SU-DHL-6 (cell line): Measurements from ENCODE around the gene LIX1.

ENCODE experiments used
- H2AFZ ChIP-seq: fragments of 200-600 bp; sonication (generic); 2 replicates; pipeline ENCODE4 v1.6.1; 2014; ENCODE audit warnings: low read depth, mild to moderate bottlenecking, moderate library complexity, mixed read lengths, antibody characterized with exemption, low read length; ENCODE audit not compliant: severe bottlenecking
- H3F3A ChIP-seq: fragments of 200-600 bp; shearing (Covaris generic); 2 replicates; pipeline ENCODE4 v1.6.0; 2016; ENCODE audit warnings: antibody characterized with exemption, mild to moderate bottlenecking; ENCODE audit not compliant: insufficient read depth
- H3K27ac ChIP-seq: fragments of 200-600 bp; sonication (generic); 2 replicates; pipeline ENCODE4 v1.5.1; 2016; ENCODE audit warnings: low read depth, mild to moderate bottlenecking, low read length, moderate library complexity, mixed read lengths
- H3K27me3 ChIP-seq: fragments of 200-600 bp; sonication (generic), shearing (Covaris generic); 2 replicates; pipeline ENCODE4 v1.6.0; 2014; ENCODE audit warnings: mild to moderate bottlenecking, low read length
- H3K36me3 ChIP-seq: fragments of 200-600 bp; sonication (generic); 2 replicates; pipeline ENCODE4 v1.6.1; 2014; ENCODE audit warnings: mild to moderate bottlenecking, low read length, mixed read lengths
- H3K4me2 ChIP-seq: fragments of 300-600, 200-600 bp; shearing (Covaris generic), sonication (generic); 2 replicates; pipeline ENCODE4 v1.6.0; 2014; ENCODE audit warnings: low read length, low read depth, mild to moderate bottlenecking; ENCODE audit not compliant: poor library complexity, severe bottlenecking
- H3K4me3 ChIP-seq: fragments of 200-600 bp; sonication (generic); 2 replicates; pipeline ENCODE4 v1.5.1; 2014; ENCODE audit warnings: antibody characterized with exemption, low read length, mild to moderate bottlenecking, mixed read lengths; ENCODE audit not compliant: insufficient read depth, poor library complexity, severe bottlenecking
- H3K79me2 ChIP-seq: fragments of 200-600 bp; sonication (generic); 2 replicates; pipeline ENCODE4 v1.6.1; 2014; ENCODE audit warnings: mild to moderate bottlenecking, low read length, moderate library complexity; ENCODE audit not compliant: insufficient read depth
- H3K9ac ChIP-seq: fragments of 200-600 bp; sonication (generic); 2 replicates; pipeline ENCODE4 v1.7.0; 2014; ENCODE audit warnings: mild to moderate bottlenecking, low read length
- H3K9me2 ChIP-seq: fragments of 200-600 bp; sonication (generic); replicated peaks from 2 replicates; pipeline ENCODE4 v1.6.1; 2014; ENCODE audit warnings: low read length; ENCODE audit not compliant: insufficient read depth
- H3K9me3 ChIP-seq: fragments of 200-600 bp; sonication (generic); 2 replicates; pipeline ENCODE4 v1.6.1; 2014; ENCODE audit warnings: low read length, mixed read lengths; ENCODE audit not compliant: insufficient read depth
- H4K20me1 ChIP-seq: fragments of 200-600 bp; sonication (generic); 2 replicates; pipeline ENCODE4 v1.6.1; 2014; ENCODE audit warnings: low read depth, mild to moderate bottlenecking, antibody characterized with exemption, low read length, moderate library complexity, mixed read lengths
- CTCF ChIP-seq: fragments of 200-600 bp; sonication (generic); IDR thresholded peaks from one replicate; pipeline ENCODE4 v1.5.1; 2017; ENCODE audit warnings: antibody characterized with exemption, mild to moderate bottlenecking, low read length, moderate library complexity; ENCODE audit not compliant: insufficient read depth, poor library complexity, severe bottlenecking
- EZH2phosphoT487 ChIP-seq: fragments of 200-600 bp; sonication (generic), shearing (Covaris generic); conservative IDR thresholded peaks from 2 replicates; pipeline ENCODE4 v1.6.1; 2018; ENCODE audit warnings: mild to moderate bottlenecking, antibody characterized with exemption, low read length, moderate library complexity, mixed read lengths

LIX1 gene

GRCh38 chr5:97065475-97065874, 76.9 kb downstream of the LIX1 start:
- Histone ChIP-seq H3K4me3 (no peak overlapping the region), H3K4me2 (no peak overlapping the region), H3K79me2 (no peaks in the 10 kb centered on the region), H3K9me2 (no peaks in the 10 kb centered on the region), H2AFZ (no peak overlapping the region), H4K20me1 (no peaks in the 10 kb centered on the region), H3K27me3 (no peaks in the 10 kb centered on the region), H3K36me3 (no peaks in the 10 kb centered on the region), H3K9me3 (no peaks in the 10 kb centered on the region), H3K27ac (no peak overlapping the region), H3F3A (no peaks in the 10 kb centered on the region), H3K9ac (no peak overlapping the region)
- TF ChIP-seq CTCF (no peak), EZH2phosphoT487 (no peak)

GRCh38 chr5:97063251-97063650, 79.2 kb downstream of the LIX1 start:
- Histone ChIP-seq H3K4me2 (no peak overlapping the region), H3F3A (no peaks in the 10 kb centered on the region), H3K36me3 (no peaks in the 10 kb centered on the region), H2AFZ (no peak overlapping the region), H3K27ac (no peak overlapping the region), H3K79me2 (no peaks in the 10 kb centered on the region), H4K20me1 (no peaks in the 10 kb centered on the region), H3K9ac (no peak overlapping the region), H3K27me3 (no peaks in the 10 kb centered on the region), H3K9me2 (no peaks in the 10 kb centered on the region), H3K4me3 (no peak overlapping the region), H3K9me3 (no peaks in the 10 kb centered on the region)
- TF ChIP-seq CTCF (no peak), EZH2phosphoT487 (no peak)

- Histone ChIP-seq H3K79me2 (no peaks in the 10 kb centered on the region), H3K4me2 (no peak overlapping the region), H2AFZ (no peak overlapping the region), H3K9ac (no peak overlapping the region), H3K36me3 (no peaks in the 10 kb centered on the region), H3K27ac (no peak overlapping the region), H4K20me1 (no peaks in the 10 kb centered on the region), H3F3A (no peaks in the 10 kb centered on the region), H3K27me3 (no peaks in the 10 kb centered on the region), H3K4me3 (no peak overlapping the region), H3K9me3 (no peaks in the 10 kb centered on the region), H3K9me2 (no peaks in the 10 kb centered on the region)
- TF ChIP-seq CTCF, result no peak
- no peak for TF ChIP-seq EZH2phosphoT487
These were observed 80.4 kb downstream of the LIX1 start for GRCh38 chr5:97062046-97062445.

- H3K4me2 ChIP-seq, result no peak overlapping the region
- H3K27ac ChIP-seq, result no peak overlapping the region
- H3K9me3 ChIP-seq, result no peaks in the 10 kb centered on the region
- no peak for TF ChIP-seq CTCF
- TF ChIP-seq EZH2phosphoT487, result no peak
- no peaks in the 10 kb centered on the region for H3F3A ChIP-seq
- H3K36me3 ChIP-seq, result no peaks in the 10 kb centered on the region
- H3K27me3 ChIP-seq, result no peaks in the 10 kb centered on the region
- no peak overlapping the region for H3K4me3 ChIP-seq
- no peaks in the 10 kb centered on the region for H3K79me2 ChIP-seq
- H2AFZ ChIP-seq, result no peak overlapping the region
- no peaks in the 10 kb centered on the region for H3K9me2 ChIP-seq
- no peak overlapping the region for H3K9ac ChIP-seq
- no peaks in the 10 kb centered on the region for H4K20me1 ChIP-seq
These were observed 86.1 kb downstream of the LIX1 start for GRCh38 chr5:97056263-97056662.
